Stimulated activated naive CD4-positive, alpha-beta T cell (primary cell): Measurements from ENCODE around the gene SF3A1.
"Not testable (repeated sequence)": the region's sequence is repeated elsewhere in the genome, so short reads cannot be mapped to it uniquely, and the experiment has no call there.

Experiments used
- DNase-seq, 6 experiments: peaks; one replicate each; lab custom pipeline; 2025; lab: John Stamatoyannopoulos, UW

SF3A1 gene

GRCh38 chr22:30347255-30347892 is 9.3 kb downstream of the SF3A1 start:
- DNase-seq, result no peak

DNA sequence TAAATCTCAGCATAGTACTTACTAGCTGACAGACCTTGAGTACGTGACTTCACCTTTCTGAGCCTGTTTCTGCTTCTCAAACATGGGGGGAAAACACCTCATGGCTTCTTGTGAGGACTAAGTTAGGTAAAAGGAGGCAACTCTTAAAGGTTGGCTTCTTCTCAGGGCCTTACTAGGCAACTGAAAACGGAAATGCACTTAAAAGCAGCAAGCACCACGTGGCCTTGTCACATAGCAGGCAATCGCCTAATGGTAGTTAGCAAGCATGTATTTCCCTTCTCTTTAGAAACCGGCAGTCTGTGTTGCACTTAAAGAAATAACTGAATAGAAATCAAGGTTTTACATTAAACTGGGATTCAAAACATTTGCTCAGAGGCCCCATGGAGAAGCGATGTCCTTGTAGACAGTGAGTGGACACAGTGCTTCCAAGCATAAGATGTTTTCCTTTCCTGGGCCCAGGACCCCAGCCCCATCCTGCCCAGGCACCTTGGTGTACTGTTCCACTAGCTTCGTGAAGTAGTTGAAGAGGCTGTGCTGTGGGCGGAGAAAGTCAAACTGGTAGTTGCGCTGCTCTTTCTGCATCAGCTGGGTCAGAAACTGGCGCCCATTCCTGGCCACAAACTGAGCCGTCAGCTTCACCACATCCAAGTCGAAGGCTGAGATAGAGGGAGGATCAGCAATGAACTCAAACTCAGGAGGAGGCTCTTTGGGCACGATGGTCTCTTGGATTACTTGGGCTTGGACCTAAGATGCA is 12.1 kb downstream of the SF3A1 start:
- no peak for DNase-seq

DNA sequence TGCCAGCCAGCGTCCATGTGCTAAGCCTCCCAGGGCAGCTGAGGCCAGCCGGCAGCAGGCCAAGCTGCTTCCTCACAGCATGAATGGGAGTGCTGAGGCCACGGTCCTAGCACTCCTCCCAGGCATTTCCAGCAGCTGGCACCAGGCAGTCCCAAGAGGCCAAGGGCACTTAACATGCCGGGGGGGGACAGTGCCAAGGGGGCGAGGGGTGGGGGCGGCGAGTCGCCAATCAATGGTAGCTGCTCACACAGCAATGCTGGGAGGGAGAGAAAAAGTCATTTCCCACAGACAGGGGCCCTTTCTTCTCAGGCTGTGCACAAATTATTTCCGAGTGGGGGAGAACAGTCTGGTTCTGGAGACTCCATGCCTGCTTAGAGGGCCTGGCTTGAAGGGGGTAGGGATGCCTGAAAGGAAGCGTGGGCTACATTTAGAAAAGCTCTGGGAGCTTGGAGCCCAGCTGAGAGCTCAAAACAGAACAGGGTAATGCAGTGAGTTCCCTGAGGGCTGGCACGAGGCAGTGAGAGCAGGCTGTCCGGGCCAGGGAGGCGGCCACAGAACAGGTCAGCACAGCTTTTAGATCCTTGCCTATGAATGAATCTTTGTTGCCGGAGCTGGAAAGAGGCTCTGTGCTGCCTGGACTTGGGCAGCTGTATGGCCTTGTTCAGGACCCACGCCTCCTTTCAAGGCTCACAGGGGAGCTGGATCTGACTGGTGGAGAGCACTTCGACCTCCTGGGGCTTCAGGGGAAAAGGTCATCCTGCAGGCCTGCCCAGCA is 15.6 kb downstream of the SF3A1 start:
- DNase-seq, result no peak

DNA sequence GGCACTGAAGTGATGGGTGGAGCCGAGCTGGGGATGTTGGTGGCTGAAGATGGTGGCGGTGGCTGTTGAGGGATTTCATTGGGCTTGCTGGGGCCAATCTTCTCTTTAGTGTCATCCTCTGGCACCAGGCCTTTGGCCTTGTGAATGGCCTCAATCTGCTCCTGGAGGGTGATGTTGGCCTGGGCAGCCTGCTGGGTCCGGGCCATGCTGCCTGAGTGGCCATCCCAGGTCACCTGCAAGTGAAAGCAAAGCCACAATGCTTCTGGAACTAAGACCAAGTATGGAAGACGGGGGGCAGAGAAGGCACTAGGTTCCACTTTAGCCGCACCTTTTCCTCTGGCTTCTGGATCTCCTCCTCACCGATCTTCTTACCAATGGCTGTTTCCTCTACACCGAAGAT is 17.9 kb downstream of the SF3A1 start:
- no peak for DNase-seq

DNA sequence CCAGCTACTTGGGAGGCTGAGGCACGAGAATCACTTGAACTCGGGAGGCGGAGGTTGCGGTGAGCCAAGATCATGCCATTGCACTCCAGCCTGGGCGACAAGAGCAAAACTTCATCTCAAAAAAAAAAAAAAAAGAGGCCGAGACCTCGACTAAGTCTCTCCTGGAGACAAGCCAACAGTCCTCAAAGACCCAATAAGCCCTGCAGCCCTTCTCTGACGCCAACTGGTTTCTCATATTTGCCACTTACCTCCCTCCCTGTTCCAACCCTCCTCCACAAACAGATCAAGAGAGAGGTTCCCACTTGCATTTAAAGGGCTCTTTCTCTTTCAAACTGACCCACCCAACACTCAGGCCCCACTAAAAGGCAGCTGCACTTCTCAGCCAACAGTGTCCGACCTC is 18.4 kb downstream of the SF3A1 start:
- DNase-seq, result not testable (repeated sequence)

DNA sequence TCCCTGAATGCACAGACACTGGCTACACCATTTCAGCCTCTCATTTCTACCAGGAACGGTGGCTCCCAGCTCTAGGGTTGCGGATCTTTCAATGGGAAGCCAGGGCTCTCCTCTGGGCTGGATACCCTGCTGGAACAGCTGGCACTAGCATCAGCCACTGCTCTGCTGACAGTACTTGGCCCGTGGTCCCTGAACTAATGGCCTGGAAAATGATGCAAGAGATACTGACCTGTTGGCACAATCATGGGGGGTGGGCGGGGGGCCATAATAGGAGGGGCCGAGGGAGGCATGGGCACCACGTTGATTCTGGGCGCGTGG is 19.3 kb downstream of the SF3A1 start:
- DNase-seq, result no peak

GRCh38 chr22:30336752-30337460 is 19.8 kb downstream of the SF3A1 start:
- DNase-seq, result no peak

GRCh38 chr22:30335236-30335635 is 21.5 kb downstream of the SF3A1 start:
- no peak for DNase-seq

GRCh38 chr22:30334646-30335045 is 22.0 kb downstream of the SF3A1 start:
- no peak for DNase-seq

DNA sequence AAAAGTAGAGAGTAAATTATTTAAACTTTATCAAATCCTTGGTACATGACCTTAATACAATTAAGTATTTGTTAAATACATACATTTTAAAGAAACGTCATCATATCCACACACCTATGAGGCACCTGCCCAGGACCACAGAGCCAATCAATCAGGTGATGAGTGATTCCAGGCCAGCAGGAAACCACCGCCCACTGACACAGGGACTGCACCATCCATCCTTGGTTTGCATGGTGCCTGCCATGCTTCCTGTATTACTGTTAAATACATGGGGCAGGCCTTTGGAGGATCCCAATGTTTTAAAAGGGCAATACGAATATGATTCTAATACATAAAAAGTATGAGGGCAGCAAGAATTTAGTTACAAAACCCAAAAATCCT is 23.0 kb downstream of the SF3A1 start:
- DNase-seq, result no peak

DNA sequence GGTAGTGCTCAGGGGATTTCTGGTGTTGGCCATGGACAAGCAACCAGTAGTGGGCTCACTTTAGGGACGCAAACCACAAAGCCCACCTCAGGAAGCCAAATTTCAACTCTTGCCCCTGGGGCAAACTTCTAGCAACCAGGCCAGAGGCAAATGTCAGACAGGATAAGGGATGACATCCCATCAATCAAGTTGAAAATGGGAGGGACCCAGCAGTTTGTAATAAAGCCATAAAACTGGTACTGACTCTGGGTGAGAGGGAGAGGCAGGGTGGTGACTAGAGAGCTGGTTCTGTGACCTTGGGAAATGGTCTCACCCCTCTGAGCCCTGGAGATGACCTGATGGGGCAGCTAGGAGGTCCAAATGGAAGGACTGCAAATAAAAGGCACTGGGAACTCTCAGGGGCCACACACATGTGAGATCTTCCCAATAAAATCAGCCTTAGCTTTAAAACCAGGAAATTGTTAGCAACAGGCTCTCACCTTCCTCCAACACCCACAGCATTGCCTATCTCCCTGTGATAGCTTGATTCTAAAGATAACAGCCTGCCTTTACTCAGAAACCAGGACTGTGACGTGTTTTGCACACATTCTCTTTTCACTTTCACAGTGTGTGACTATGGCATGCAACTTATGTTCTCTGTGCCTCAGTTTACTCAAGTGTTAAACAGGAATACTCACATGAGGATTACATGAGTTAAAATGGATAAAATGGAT is 23.5 kb downstream of the SF3A1 start:
- DNase-seq, result no peak

DNA sequence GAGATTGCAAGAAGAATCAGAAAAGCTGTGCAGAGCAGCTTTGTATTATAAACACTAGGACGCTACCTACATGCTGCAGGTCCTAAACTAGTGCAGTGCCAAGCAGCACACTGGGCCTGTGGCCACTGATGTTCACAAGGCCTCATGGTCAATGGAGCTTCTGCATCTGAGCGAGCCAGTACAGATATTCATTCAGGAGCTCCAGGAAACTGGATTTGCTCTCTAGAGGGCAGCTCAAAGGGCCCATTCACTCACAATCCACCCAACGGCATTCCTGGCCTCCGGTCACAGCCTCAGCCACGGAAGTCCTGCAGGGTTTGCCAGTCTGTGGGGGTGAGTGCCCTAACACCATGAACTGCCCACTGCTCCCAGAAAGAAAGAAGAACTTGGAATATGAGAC is 24.1 kb downstream of the SF3A1 start:
- no peak for DNase-seq

DNA sequence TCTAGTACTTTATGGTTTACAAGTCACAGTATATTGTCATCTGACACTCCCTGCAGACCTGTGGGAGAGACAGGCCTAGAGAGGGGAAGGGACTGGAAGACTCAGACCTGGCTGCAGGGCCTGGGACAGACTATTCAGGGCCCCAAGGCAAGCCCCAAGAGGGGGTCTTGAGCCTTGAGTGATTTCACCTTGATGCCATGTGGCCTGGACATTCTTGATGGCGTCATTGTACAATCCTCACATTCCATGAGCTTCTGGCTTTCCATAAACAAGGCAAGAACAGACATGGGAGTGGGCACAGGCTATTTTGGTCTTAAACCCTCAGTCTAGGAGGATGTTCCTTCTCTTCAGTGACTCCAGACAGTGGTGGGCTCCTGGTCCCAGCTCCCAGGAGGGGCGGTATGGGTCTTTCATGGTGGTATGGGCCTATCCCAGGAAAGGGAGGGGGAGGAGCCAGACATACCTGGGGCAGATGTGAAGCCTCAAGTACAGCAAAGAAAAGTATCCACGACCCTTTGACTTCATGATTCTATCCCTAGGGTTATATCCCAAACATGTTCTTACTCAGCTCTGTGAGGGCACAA is 28.1 kb downstream of the SF3A1 start:
- DNase-seq, result no peak

DNA sequence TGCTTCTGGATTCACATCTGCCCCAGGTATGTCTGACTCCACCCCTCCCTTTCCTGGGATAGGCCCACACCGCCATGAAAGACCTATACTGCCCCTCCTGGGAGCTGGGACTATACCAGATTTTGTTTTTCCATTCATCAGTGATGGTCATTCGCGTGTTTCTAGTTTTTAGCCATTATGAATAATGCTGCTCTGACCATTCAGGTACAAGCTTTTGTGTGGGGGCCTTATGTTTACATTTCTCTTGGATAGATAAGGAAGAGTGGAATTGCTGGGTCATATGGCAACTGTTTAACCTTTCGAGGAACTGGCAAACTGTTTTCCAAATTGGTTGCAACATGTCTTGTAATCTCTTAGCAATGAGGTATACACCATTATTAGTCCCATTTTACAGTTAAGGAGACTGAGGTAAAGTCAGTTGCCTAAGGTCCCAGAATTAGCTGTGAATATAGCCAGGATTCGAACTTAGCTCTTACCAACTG is 28.8 kb downstream of the SF3A1 start:
- DNase-seq, result no peak

DNA sequence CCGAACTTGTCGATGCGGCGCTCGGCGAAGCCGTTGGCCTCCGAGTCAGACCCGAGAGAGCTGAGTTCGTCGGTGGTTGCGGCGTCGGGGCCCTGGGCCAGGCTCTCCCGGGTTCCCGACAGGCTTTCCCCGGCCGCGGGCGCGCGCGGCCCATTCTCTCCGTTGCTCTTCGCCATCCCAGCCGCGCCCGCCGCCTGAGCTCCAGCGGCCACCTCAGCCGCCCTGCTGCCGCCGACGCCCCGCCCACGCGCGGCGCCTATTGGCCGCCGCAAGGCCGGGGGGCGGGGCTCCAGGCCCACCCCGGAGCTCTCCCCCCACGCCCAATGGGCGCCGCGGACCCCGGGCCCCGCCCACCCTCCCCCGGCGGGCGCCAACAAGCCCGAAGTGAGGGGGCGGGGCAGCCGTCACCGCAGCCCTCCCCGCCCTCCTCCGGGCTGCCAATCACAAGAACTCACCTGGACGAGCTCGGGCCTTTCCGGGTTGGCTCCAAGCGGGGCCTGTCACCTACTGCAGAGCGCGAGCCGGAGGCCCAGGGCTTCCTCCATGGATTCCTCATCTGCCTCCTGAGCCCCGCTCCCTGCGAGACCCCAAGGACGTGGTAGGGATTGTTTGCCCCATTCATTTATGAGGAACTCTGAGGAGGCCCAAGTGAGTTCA is 29.9 kb downstream of the SF3A1 start, which contains the start of gene TBC1D10A:
Gene TBC1D10A (minus strand): TSS at position 236 of the 657 bp plus-strand sequence. CDS start 60 bp downstream, at position 176.
- peak; percentile 89 to 96 (median 93) for DNase-seq

DNA sequence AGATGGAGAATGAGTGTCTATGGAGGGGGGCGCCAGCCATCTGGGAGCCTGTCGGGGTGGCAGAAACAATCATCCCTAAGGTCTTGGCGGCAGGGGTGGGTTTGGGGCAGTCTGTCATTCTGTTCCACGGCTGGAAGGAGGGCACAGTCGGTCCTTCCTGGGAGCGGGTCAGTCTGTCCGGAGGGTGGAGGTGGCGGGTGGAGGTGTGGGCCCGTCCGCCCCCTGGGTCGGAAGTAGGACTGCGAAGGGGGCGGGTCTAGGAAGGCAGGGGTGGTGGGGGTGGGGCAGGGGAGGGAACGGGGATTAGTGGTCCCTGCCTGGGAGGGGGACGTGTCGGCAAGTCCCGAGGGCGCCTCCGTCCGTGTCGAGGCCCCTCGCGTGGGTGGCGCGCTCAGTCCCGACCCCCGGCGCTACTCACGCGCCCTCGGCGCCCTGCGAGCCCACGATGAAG is 30.4 kb downstream of the SF3A1 start:
- peak in 2 of 6 experiments; percentile 8 to 47 for DNase-seq

- DNase-seq, result no peak
These were observed 30.9 kb downstream of the SF3A1 start for GRCh38 chr22:30325724-30326254.

- no peak for DNase-seq
These were observed 31.5 kb downstream of the SF3A1 start for GRCh38 chr22:30325065-30325720.

DNA sequence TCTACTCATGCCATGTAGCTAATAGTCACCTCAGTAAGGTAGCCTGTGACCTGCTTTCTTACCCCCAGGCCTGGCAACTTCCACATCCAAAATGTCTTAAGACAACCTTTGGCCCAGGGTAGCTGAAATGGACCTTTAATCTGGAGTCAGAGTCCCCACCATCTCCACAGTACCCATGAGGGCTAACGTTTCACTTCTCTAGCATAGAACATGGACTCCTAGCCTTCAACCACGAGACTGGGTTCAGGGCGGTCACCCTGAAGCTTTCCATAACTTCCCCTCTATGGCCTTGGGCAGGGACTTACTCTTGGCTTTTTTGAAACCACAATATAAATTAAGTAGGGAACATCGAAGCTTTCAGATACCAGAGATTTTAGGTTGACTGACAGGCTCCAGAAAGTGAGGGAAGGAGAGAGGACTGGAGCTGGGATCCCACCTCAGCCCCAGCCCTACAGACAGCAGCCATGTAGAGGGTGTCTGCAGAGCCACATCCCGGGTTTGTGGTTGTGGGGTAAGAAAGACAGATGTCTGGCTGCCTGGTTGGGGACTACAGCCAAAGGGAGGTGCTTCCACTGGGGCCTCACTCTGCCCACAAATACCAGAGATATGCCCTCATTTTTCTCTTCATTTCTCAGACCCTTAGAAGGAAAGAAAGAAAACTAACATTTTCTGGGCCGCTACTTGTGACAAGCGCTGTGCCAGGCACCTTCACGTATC is 32.5 kb downstream of the SF3A1 start:
- peak in 3 of 6 experiments; percentile 15 to 19 (median 18) for DNase-seq
